A673 (cell line): Measurements from ENCODE around the gene RSRP1.

Experiments
- CTCF ChIP-seq: fragments of 300-800, 200-600 bp; sonication (generic); conservative IDR thresholded peaks from 2 replicates; pipeline ENCODE4 v1.5.1; 2017; ENCODE audit warnings: low read depth, mild to moderate bottlenecking, antibody characterized with exemption, low read length, moderate library complexity, mixed read lengths
- EZH2 ChIP-seq: fragments of 200-600 bp; sonication (generic); IDR thresholded peaks from 2 replicates; pipeline ENCODE4 v1.6.1; 2017; ENCODE audit warnings: borderline replicate concordance, low read depth, mild to moderate bottlenecking, mixed read lengths, antibody characterized with exemption, low read length; ENCODE audit not compliant: poor library complexity, severe bottlenecking

- TF ChIP-seq CTCF, result no peak
- TF ChIP-seq EZH2, result no peak
Observed at GRCh38 chr1:25247829-25248754, 838 bp upstream of the RSRP1 start.
